Activated T-cell treated with anti-CD3 and anti-CD28 coated beads for 24 hours (primary cell): Measurements from ENCODE around the gene PIK3R2.
A peak's percentile ranks its signal among the peaks of the same experiment; 100 is the strongest.

ENCODE experiments used
- DNase-seq: peaks from one replicate; pipeline ENCODE4 v3.0.0-alpha.2; 2020; ENCODE audit warnings: low read depth

PIK3R2 gene

DNA sequence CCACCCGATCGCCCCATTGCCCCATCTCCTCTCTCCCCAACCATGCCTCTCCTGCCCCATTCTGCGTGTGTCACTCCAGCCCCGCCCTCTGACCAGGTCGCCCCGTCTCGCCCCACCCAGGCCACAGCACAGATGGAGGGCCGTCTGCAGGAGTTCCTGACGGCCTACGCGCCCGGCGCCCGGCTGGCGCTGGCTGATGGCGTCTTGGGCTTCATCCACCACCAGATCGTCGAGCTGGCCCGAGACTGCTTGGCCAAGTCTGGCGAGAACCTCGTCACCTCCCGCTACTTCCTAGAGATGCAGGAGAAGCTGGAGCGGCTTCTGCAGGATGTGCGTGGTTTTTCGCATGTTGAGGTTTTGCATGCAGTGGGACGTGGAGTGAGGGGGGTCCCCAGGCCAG lies 29.1 kb upstream of the PIK3R2 start:
- no peak for DNase-seq

DNA sequence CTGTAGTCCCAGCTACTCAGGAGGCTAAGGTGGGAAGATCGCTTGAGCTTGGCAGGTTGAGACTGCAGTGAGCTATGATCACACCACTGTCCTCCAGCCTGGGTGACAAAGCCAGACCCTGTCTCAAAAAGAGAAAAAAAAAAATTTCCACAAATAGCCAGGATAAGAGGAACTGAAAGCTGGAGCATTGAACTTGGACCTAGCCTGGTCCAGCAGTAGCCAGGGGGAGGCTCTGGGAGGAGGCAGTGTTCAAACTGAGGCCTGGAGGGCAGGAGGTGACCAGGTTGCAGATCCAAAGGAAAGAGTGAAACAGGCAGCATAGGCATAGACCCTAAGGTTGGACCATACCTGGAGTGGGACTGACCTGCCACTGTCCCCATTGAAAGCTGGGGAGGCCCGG lies 26.9 kb upstream of the PIK3R2 start:
- no peak for DNase-seq

DNA sequence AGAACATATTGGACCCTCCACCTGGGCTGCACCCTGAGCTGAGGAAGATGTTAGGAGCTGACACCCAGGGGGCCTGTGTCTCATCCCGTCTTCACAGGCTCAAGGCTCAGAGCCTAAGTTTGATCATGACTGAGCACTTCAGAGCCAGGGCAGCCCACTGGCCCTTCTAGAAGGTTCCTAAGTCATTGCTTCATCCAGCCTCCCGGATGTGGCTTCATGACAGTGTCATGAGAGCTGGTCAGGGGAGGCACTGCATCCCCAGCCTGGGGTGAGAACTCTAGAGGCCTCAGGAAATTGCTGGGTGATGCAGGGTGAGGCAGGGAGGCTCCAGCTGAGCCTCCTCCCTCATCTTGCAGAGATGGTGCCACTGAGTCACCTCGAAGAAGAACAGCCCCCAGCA lies 24.9 kb upstream of the PIK3R2 start:
- no peak for DNase-seq

DNA sequence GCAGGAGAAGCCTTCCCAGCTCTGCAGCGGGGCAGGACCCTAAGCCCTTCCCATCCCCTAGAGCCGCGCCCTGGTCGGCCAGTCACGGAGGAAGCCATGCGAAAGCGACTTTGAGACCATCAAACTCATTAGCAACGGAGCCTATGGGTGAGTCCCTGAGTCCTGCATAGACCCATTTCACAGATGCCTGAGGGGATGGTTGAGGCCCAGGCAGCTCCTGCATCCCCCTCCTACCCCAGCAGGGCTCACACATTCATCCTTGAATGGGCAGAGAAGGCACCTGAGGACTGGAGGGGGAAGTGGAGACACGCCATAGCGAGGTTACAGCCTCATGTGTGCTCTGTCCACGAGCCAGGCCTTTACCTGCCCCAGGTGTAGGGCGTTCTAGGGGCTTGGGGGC lies 24.2 kb upstream of the PIK3R2 start:
- DNase-seq = no peak

DNA sequence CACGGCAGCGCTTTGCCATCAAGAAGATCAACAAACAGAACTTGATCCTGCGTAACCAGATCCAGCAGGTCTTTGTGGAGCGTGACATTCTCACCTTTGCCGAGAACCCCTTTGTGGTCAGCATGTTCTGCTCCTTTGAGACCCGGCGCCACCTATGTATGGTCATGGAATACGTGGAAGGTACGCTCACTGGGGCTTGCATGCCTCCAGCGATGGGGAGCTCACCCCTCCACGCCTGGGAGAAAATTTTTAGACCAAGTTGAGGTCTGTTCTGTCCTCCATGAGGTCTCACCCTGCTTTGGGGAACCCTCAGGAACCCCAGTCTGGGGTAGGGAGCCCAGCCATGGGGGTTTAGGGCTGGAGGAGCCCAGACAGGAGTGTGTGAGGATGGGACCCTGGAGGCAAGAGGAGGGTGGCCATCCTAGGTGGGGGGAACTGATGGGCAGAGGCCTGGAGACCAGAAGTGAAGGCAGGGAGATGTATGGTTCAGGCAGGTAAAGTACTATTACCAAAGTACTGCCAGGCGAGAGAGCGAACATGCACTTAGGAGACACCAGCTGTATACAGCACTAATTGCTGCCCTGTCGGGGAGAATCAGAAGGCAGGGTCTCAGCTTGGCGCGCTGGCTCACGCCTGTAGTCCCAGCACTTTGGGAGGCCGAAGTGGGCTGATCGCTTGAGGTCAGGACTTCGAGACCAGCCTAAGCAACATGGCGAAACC lies 22.3 kb upstream of the PIK3R2 start:
- DNase-seq = no peak

DNA sequence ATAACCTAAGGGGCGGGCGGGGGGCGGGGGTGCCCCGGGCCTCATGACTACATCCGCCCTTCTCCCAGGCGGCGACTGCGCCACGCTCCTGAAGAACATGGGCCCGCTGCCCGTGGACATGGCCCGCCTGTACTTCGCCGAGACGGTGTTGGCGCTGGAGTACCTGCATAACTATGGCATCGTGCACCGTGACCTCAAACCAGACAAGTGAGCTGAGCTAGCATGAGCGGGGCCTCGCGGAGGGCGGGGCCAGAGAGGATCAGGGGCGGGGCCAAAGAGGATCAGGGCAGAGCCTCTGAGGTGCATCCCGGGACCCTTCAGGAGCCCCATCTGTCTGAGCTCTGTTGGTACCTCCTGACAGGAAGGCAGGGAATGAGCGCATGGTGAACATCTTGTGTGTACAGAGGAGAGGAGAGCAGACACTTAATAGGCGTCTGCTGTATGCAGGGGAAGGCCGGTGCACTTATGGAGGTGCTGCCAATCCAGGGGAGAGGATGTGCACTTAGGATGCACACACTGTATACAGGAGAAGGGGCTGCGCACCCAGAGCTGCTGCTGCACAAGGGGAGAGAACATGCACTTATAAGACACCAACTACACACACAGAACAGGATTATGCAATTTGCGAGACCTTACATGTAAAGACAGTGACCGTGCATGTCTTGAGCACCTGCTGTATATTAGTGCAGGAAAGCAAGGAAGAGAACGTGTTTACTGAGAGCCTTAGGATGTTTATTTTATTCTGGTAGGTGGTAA lies 20.9 kb upstream of the PIK3R2 start:
- DNase-seq = no peak

DNA sequence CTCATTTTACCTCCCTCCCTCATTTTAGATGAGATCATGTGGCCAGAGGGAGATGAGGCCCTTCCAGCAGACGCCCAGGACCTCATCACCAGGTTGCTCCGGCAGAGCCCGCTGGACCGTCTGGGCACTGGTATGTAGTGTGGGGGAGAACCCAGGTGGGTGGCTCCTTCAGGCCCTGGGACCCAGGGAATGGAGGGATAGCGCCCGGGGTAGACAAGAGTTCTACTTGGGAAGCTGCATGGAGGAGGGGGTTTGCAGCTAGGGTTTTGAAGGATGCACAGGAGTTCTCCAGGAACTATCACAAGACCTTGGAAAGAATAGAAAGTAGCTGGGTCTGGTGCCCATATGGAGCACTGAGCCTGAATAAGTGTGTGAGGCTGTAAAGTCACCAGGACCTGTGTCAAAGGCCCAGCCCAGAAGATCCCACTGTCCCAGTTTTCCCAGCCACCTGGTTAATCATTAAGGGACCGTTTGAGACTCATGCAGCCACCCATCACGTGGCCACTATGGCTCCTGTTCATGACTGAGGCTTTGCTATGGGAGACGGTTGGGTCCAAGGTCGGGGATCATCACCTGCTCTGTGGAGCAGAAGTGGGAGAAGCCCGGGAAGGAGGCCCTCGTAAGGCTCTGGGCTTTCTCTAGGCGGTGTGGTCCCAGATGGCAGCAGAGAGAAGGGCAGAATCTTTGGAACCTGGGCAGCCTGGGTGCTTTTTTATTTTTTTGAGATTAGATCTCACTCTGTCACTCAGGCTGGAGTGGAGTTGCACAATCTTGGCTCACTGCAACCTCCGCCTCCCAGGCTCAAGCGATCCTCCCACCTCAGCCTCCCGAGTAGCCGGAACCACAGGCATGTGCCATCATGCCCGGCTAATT lies 17.0 kb upstream of the PIK3R2 start:
- no peak for DNase-seq

DNA sequence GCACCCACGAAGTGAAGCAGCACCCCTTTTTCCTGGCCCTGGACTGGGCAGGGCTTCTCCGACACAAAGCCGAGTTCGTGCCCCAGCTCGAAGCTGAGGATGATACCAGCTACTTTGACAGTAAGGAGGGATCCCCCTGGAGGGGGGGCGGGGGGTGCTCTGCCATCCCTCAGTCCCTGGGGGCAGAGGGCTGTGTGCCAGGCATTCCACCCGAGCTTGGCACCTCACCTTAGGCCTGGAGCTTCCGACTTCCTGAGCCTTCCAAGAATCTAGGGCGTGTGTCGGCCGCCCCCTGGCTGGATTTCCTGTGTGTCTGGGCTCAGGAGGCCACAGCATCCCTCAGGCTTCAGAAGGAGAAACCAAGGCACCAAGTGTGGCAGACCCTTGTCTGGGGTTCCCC lies 15.7 kb upstream of the PIK3R2 start:
- DNase-seq = no peak

DNA sequence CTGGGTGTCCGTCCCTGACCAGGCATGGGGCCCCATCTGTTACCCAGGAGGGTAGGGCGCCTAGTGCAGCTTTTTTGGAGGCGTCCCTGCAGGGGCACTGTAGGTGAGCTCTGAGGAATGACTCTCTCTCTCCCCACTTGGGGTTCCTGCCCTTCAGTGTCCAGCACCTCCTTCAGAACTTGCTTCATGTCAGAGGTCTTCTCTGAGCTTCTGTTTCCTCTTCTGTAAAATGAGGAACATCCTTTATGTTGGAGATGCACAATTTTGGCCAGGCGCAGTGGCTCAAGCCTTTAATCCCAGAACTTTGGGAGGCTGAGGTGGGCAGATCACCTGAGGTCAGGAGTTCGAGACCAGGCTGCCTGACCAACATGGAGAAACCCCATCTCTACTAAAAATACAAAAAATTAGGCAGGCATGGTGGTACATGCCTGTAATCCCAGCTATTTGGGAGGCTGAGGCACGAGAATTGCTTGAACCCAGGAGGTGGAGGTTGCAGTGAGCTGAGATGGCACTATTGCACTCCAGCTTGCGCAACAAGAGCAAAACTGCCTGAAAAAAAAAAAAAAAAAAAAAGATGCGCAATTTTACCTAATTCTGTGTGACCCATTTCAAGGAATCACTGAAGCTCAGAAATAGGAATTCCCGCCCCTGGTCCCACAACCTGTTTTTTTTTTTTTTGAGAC lies 15.2 kb upstream of the PIK3R2 start:
- DNase-seq = no peak

DNA sequence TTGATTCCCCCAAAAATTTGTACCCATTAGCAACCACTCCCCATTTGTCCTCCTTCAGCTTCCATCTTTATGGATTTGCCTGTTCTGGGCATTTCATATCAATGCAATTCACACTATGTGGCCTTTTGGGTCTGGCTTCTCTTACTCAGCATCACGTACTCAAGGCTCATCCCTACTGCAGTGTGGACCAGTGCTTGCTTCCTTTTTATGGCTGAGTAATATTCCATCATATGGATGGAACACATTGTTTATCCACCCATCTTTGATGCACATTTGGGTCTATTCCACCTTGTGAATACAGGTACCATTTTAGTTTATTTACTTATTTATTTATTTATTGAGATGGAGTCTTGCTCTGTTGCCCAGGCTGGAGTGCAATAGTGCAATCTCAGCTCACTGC lies 12.5 kb upstream of the PIK3R2 start:
- no peak for DNase-seq

DNA sequence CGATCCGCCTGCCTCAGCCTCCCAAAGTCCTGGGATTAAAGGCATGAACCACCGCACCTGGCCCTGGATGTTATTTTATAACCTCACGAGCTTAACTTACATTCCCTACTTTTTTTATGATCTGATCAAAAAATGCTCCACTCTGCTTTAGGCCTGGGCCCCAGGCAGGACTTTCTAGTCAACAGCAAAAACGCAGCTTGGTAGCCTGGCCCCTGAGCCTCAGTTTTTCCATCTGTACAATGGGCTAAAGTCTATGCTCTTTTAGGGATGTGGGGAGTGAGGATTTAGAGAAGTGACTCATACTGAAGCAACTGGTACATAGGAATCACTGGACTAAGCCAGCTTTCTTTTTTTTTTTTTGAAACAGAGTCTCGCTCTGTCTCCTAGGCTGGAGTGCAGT lies 11.9 kb upstream of the PIK3R2 start:
- no peak for DNase-seq

DNA sequence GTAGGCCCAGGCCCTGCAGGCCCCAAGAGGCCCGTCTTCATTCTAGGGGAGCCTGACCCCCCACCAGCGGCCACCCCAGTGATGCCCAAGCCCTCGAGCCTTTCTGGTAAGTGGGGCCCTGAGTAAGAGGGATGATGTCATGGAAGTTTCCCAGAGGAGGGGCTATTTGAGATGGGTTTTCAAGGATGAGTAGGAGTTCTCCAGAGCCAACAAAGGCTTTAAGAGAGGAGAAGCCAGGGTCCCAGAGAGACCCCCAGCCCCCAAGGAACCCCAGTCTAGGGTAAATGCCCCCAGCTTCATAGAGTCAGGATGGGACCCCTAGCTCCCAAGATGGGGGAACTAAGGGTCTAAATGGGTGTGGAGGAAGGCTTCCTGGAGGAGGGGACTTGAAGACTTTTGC lies 9.1 kb upstream of the PIK3R2 start:
- no peak for DNase-seq

DNA sequence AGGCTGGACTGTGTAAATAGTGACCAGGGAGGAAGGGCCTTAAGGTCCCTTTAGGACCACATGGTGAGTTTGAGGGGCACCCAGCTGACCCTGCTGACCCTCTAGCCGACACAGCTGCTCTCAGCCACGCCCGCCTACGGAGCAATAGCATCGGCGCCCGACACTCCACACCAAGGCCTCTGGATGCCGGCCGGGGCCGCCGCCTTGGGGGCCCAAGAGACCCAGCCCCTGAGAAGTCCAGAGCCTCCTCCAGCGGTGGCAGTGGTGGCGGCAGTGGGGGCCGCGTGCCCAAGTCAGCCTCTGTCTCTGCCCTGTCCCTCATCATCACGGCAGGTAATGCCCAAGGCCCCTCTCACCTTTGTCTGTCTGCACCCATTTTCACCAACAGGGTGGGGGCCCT lies 8.6 kb upstream of the PIK3R2 start:
- no peak for DNase-seq

DNA sequence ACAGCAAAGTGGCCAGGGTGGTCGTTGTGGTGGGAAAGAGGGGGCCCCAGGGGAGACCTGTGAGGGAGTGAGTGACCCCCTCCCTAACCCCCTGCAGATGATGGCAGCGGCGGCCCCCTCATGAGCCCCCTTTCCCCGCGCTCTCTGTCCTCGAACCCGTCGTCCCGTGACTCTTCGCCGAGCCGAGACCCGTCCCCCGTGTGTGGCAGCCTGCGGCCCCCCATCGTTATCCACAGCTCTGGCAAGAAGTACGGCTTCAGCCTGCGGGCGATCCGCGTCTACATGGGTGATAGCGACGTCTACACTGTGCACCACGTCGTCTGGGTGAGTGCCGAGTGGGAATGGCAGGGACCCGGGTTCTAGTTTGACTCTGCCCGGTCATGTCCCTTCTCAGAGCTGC lies 8.1 kb upstream of the PIK3R2 start:
- no peak for DNase-seq

DNA sequence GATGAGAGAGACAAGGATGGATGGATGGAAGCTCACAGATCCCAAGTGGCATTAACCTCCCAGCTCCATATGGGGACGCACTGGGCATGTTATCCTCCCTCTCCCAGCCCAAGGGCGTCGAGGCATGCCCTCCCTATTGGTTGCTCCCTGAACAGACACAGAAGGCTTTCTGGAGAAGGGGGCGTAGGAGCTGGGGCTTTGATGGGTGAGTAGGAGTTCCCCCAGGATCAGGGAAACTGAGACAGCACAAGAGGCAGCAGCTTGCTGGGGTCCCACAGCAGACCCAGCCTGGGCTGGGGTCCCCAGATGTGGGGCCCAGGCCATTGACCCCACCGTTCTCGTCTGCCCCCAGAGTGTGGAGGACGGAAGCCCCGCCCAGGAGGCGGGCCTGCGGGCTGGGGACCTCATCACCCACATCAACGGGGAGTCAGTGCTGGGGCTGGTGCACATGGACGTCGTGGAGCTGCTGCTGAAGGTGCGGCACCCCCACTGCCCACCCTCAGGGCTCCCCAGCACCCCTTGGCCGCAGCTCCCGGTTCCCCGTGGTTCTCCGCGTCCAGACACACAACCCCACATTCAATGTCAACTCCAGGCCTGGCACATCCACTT lies 7.5 kb upstream of the PIK3R2 start:
- DNase-seq = no peak

DNA sequence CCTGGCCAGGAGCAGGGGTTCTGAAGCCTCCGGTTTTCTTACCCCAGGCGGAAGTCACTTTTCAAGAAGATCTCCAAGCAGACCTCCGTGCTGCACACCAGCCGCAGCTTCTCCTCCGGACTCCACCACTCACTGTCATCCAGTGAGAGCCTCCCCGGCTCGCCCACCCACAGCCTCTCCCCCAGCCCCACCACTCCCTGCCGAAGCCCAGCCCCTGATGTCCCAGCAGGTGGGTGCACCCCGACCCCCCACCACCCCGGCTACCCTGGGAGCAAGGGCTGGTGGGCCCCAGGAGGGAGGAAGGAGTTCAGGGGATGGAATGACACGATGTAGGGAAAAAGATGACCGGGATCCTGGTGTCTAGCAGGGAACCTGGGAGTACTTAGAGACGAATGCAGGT lies 5.6 kb upstream of the PIK3R2 start:
- DNase-seq = no peak

DNA sequence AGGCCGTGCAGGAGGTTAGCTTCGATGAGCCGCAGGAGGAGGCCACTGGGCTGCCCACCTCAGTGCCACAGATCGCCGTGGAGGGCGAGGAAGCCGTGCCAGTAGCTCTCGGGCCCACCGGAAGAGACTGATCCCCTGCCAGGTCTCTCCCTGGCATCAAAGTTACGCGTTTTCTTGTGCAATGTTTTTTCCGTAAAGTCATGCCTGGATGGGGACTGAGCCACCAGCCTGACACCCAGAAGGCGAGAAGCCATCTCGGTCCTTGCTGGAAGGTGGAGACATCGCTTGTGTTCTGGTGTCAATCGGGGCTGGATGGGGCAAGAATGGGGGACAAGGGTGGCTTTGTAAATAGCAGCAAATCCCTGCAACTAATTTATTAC lies 3.4 kb upstream of the PIK3R2 start:
- no peak for DNase-seq

DNA sequence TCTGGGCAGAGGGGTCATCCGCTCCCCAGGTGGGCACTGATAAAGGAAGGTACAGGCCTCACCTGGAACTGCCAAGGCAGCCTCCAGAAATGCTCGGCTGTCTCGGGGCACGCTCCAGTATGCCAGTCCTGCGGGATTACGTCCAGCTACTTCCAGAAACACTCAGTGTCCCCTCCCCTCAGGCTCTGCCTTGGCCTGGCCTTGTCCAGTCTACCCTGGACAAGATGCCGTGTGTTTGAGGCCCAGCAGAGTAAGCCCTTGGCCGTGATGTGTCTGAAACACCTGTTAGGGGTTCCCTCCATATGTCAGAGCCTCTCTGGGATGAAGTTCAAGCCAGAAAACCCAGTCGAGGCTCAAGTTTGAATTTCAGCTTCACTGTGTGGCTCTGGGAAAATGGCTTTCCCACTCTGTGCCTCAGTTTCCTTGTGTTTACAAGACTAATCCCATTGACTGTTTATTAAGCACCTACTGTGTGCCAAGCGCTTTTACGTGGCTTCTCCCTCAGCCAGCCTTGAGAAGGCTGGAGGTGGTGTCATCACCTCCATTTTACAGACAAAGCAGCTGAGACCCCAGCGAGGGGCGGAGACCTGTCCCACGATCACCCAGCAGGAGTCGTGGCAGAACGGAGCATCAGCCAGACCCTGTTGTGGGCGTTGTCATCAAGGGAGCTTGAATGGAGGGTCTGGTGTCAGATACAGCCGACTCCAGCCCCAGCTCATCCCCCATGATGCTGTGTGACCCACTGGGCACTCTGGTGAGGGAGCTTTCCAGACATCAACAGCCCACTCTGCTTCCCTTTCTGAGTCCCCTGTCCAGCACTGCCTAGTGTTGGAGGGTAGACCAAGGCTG lies 2.0 kb upstream of the PIK3R2 start:
- DNase-seq = no peak

DNA sequence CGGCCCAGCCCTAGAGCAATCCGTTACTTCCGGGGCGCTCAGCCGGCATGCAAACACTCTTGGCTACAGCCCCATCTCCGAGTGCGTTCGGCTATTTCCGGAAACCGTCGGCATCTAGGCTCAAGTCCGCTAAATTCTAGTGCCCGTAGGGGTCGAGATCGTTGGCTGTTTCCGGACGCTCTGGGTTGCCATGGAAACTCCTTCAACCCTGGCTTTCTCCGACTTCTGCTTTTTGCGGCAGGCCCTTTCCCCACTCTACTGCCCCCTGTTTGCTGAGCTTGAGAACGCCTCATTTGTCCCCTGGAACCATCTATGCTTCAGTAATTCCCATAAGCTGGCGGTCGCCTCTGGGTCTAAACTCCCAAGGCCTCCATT lies 534 bp upstream of the PIK3R2 start:
- peak; percentile 96 for DNase-seq

DNA sequence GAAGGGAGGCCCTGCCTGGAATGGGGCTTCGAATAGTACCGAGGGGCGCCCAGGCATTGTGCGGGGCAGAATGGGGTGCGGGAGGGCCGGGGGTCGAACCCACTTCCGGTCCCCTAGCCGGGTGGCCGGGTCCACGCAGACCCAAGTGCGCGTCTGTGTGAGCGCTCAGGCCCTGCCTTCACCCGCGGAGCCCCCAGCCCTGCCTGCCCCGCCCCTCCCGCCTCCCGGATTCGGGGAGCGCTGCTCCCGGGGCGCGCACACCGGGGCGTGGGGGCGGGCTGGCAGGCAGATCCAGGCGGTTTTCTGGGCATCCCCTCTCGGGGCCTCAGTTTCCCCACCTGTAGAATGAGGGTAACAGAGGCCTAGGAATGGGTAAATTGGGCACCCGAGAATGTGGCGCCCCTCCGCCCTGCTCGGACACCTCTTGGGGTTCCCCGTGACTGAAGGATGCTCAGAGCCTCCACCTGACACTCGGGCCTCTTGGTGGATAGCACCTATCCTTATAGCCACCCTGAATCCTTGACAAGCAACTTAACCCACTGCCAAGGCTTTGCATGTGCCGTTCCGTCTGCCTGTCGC lies 682 bp downstream of the PIK3R2 start:
- DNase-seq = no peak
